Natural killer cell treated with Interleukin-12 subunit alpha and Interleukin-12 subunit beta and Interleukin-15 and Interleukin-18, amount 100 ng/mL, for 72 hours (primary cell): Measurements from ENCODE around the gene GSG1L. TPM values are rescaled to one million over a fixed set of nuclear protein-coding genes. Genes with fewer than 3 reads are reported as not detected.

Experiments
- ATAC-seq, 2 donors: fragments of 150-1000 bp; cut with Tn5 transposase in 1 of 2; sonication (Bioruptor Pico), chemical (Tn5 transposase) in 1 of 2; 2 replicates each; pipeline ENCODE4 v1.10.0; 2021
- DNase-seq: peaks from one replicate; pipeline ENCODE4 v3.0.0; 2022; ENCODE audit warnings: low spot score
- H3K27ac Mint-ChIP-seq, 2 donors: 1 replicate in 1 of 2; 2 replicates in 1 of 2; pipeline ENCODE4 v1.8.0; 2022; ENCODE audit warnings: mixed read lengths in 2 of 2, mild to moderate bottlenecking in 1 of 2, moderate library complexity in 1 of 2
- H3K27me3 Mint-ChIP-seq, 2 donors: 1 replicate in 1 of 2; 2 replicates in 1 of 2; pipeline ENCODE4 v1.8.0; 2022; ENCODE audit warnings: mixed read lengths in 2 of 2
- H3K36me3 Mint-ChIP-seq: one replicate; pipeline ENCODE4 v1.8.0; 2022; ENCODE audit warnings: mixed read lengths
- H3K4me1 Mint-ChIP-seq, 2 donors: 1 replicate in 1 of 2; 2 replicates in 1 of 2; pipeline ENCODE4 v1.8.0; 2022; ENCODE audit warnings: low read depth in 2 of 2, mixed read lengths in 2 of 2, mild to moderate bottlenecking in 1 of 2
- H3K4me3 Mint-ChIP-seq: one replicate; pipeline ENCODE4 v1.8.0; 2022; ENCODE audit warnings: mixed read lengths
- H3K9me3 Mint-ChIP-seq: 2 replicates; pipeline ENCODE4 v1.8.0; 2022; ENCODE audit warnings: mixed read lengths
- total RNA-seq, 2 donors: library from RNA; stranded (reverse); gene quantifications; one replicate each; pipeline ENCODE4 v1.2.3, GENCODE V29; 2022

GSG1L gene
- total RNA-seq, 2 donors from 2014 or later = not detected

- Mint-ChIP-seq H3K4me3 (no peak overlapping the region), H3K9me3 (no peaks in the 10 kb centered on the region), H3K27me3 (peaks cover 7 to 10% of the 10 kb centered on the region in 2 donors), H3K36me3 (no peaks in the 10 kb centered on the region), H3K4me1 (no peaks in the 10 kb centered on the region), H3K27ac (no peak overlapping the region)
- no peak for ATAC-seq
- DNase-seq = no peak
Observed at GRCh38 chr16:27811881-27812280, 251.6 kb downstream of the GSG1L start.

GRCh38 chr16:27806986-27807385, 256.5 kb downstream of the GSG1L start:
- H3K4me1 Mint-ChIP-seq = peaks cover 9% of the 10 kb centered on the region in 2 donors
- DNase-seq (no peak), ATAC-seq (peak in 1 of 2 donors; percentile 25)
- no peak overlapping the region for H3K27ac Mint-ChIP-seq
- H3K4me3 Mint-ChIP-seq = no peak overlapping the region
- no peaks in the 10 kb centered on the region for H3K36me3 Mint-ChIP-seq
- no peaks in the 10 kb centered on the region for H3K9me3 Mint-ChIP-seq
- H3K27me3 Mint-ChIP-seq = peaks cover 17 to 30% of the 10 kb centered on the region in 2 donors

GRCh38 chr16:27806388-27806787, 257.1 kb downstream of the GSG1L start:
- H3K27me3 Mint-ChIP-seq = peaks cover 17 to 30% of the 10 kb centered on the region in 2 donors

GRCh38 chr16:27805828-27806351, 257.6 kb downstream of the GSG1L start:
- peaks cover 9% of the 10 kb centered on the region in 2 donors for H3K4me1 Mint-ChIP-seq
- no peak overlapping the region for H3K27ac Mint-ChIP-seq
- no peaks in the 10 kb centered on the region for H3K9me3 Mint-ChIP-seq
- ATAC-seq = no peak
- H3K27me3 Mint-ChIP-seq = peaks cover 18 to 30% of the 10 kb centered on the region in 2 donors
- no peaks in the 10 kb centered on the region for H3K36me3 Mint-ChIP-seq
- H3K4me3 Mint-ChIP-seq = no peak overlapping the region
- peak; percentile 38 for DNase-seq

More at GRCh38 chr16:27806388-27806787, 257.1 kb downstream of the GSG1L start:
- H3K27ac Mint-ChIP-seq = no peak overlapping the region
- no peaks in the 10 kb centered on the region for H3K36me3 Mint-ChIP-seq
- H3K9me3 Mint-ChIP-seq = no peaks in the 10 kb centered on the region
- H3K4me3 Mint-ChIP-seq = no peak overlapping the region
- ATAC-seq (peak in 1 of 2 donors; percentile 8), DNase-seq (peak; percentile 15)
- H3K4me1 Mint-ChIP-seq = peaks cover 9% of the 10 kb centered on the region in 2 donors

- peaks cover 21 to 30% of the 10 kb centered on the region in 2 donors for H3K27me3 Mint-ChIP-seq
- peaks cover 9% of the 10 kb centered on the region in 2 donors for H3K4me1 Mint-ChIP-seq
- no peak overlapping the region for H3K27ac Mint-ChIP-seq
- no peaks in the 10 kb centered on the region for H3K36me3 Mint-ChIP-seq
- H3K9me3 Mint-ChIP-seq = no peaks in the 10 kb centered on the region
- ATAC-seq (no peak), DNase-seq (peak; percentile 15)
- H3K4me3 Mint-ChIP-seq = no peak overlapping the region
Observed at GRCh38 chr16:27803775-27804549, 259.6 kb downstream of the GSG1L start.

- Mint-ChIP-seq H3K27me3 (peaks cover 21 to 30% of the 10 kb centered on the region in 2 donors), H3K9me3 (no peaks in the 10 kb centered on the region), H3K4me3 (no peak overlapping the region), H3K4me1 (peaks cover 9 to 13% of the 10 kb centered on the region in 2 donors), H3K36me3 (no peaks in the 10 kb centered on the region), H3K27ac (no peak overlapping the region)
- DNase-seq (peak; percentile 20), ATAC-seq (no peak)
Observed at GRCh38 chr16:27802664-27803439, 260.7 kb downstream of the GSG1L start.

- DNase-seq (no peak), ATAC-seq (no peak)
- Mint-ChIP-seq H3K36me3 (no peaks in the 10 kb centered on the region), H3K4me1 (peaks cover 9 to 14% of the 10 kb centered on the region in 2 donors), H3K27me3 (peaks cover 21 to 30% of the 10 kb centered on the region in 2 donors), H3K9me3 (no peaks in the 10 kb centered on the region), H3K27ac (no peak overlapping the region), H3K4me3 (no peak overlapping the region)
Observed at GRCh38 chr16:27801289-27801945, 262.1 kb downstream of the GSG1L start.

GRCh38 chr16:27800817-27801216, 262.7 kb downstream of the GSG1L start:
- DNase-seq (peak; percentile 29), ATAC-seq (no peak)
- Mint-ChIP-seq H3K27ac (no peak overlapping the region), H3K9me3 (no peaks in the 10 kb centered on the region), H3K4me3 (no peak overlapping the region), H3K27me3 (peaks cover 17 to 24% of the 10 kb centered on the region in 2 donors), H3K36me3 (no peaks in the 10 kb centered on the region), H3K4me1 (peaks cover 5 to 14% of the 10 kb centered on the region in 2 donors)

GRCh38 chr16:27799896-27800295, 263.6 kb downstream of the GSG1L start:
- peaks cover 5 to 14% of the 10 kb centered on the region in 2 donors for H3K4me1 Mint-ChIP-seq

GRCh38 chr16:27798241-27798640, 265.3 kb downstream of the GSG1L start:
- ATAC-seq (no peak), DNase-seq (peak; percentile 45)
- Mint-ChIP-seq H3K27ac (no peak overlapping the region), H3K4me3 (no peak overlapping the region), H3K9me3 (no peaks in the 10 kb centered on the region), H3K36me3 (no peaks in the 10 kb centered on the region), H3K4me1 (peaks cover 0 to 5% of the 10 kb centered on the region in 2 donors), H3K27me3 (peaks cover 8% of the 10 kb centered on the region in 2 donors)

More at GRCh38 chr16:27799896-27800295, 263.6 kb downstream of the GSG1L start:
- no peak for ATAC-seq
- Mint-ChIP-seq H3K36me3 (no peaks in the 10 kb centered on the region), H3K27me3 (peaks cover 17 to 23% of the 10 kb centered on the region in 2 donors), H3K27ac (no peak overlapping the region), H3K9me3 (no peaks in the 10 kb centered on the region), H3K4me3 (no peak overlapping the region)
- DNase-seq = peak; percentile 38

GRCh38 chr16:27795992-27796614, 267.4 kb downstream of the GSG1L start:
- no peaks in the 10 kb centered on the region for H3K9me3 Mint-ChIP-seq
- DNase-seq (peak; percentile 44), ATAC-seq (no peak)
- H3K27ac Mint-ChIP-seq = no peak overlapping the region
- no peak overlapping the region for H3K4me3 Mint-ChIP-seq
- H3K27me3 Mint-ChIP-seq = peaks cover 0 to 4% of the 10 kb centered on the region in 2 donors
- H3K36me3 Mint-ChIP-seq = no peaks in the 10 kb centered on the region
- peaks cover 0 to 5% of the 10 kb centered on the region in 2 donors for H3K4me1 Mint-ChIP-seq

- DNase-seq = no peak
- no peak overlapping the region for H3K27ac Mint-ChIP-seq
- H3K27me3 Mint-ChIP-seq = no peaks in the 10 kb centered on the region
- H3K36me3 Mint-ChIP-seq = no peaks in the 10 kb centered on the region
- no peak overlapping the region for H3K4me3 Mint-ChIP-seq
- ATAC-seq = no peak
- no peaks in the 10 kb centered on the region for H3K9me3 Mint-ChIP-seq
- H3K4me1 Mint-ChIP-seq = peaks cover 0 to 5% of the 10 kb centered on the region in 2 donors
Observed at GRCh38 chr16:27793249-27793622, 270.3 kb downstream of the GSG1L start.
